H1 (cell line): ENCODE data around the gene YPEL2. TPM values are rescaled to one million over a fixed set of nuclear protein-coding genes. Genes with fewer than 3 reads are reported as not detected.
A peak's percentile ranks its signal among the peaks of the same experiment; 100 is the strongest.

Experiments
- CHD2 ChIP-seq: IDR thresholded peaks from 2 replicates; pipeline ENCODE4 v1.6.1; 2012; ENCODE audit warnings: low read length, improper control_type of control experiment
- CREB1 ChIP-seq: IDR thresholded peaks from 2 replicates; pipeline ENCODE4 v1.6.1; 2012; ENCODE audit warnings: inconsistent platforms
- HDAC2 ChIP-seq, 2 experiments: fragments of 300-600 bp in 1 of 2; sonication (generic) in 1 of 2; IDR thresholded peaks; 2 replicates each; pipeline ENCODE4 v1.6.1; 2011 to 2012; ENCODE audit warnings: low read depth in 2 of 2, low read length in 2 of 2, mild to moderate bottlenecking in 2 of 2, moderate library complexity in 2 of 2, borderline replicate concordance in 1 of 2, inconsistent platforms in 1 of 2
- MAFK ChIP-seq: IDR thresholded peaks from 2 replicates; pipeline ENCODE4 v1.6.1; 2012; ENCODE audit warnings: low read depth, mild to moderate bottlenecking, improper control_type of control experiment, low read length
- RFX5 ChIP-seq: IDR thresholded peaks from 2 replicates; pipeline ENCODE4 v1.6.1; 2011; ENCODE audit warnings: low read depth, low read length, improper control_type of control experiment, borderline replicate concordance
- SIN3A ChIP-seq, 2 experiments: IDR thresholded peaks in 1 of 2; conservative IDR thresholded peaks in 1 of 2; 2 replicates each; pipeline ENCODE4 v1.6.1; 2011 to 2012; ENCODE audit warnings: low read length in 2 of 2, improper control_type of control experiment in 1 of 2, low read depth in 1 of 2, mild to moderate bottlenecking in 1 of 2
- SP1 ChIP-seq: IDR thresholded peaks from 2 replicates; pipeline ENCODE4 v1.6.1; 2011; ENCODE audit warnings: low read depth, low read length
- TAF1 ChIP-seq: IDR thresholded peaks from 2 replicates; pipeline ENCODE4 v1.6.1; 2011; ENCODE audit warnings: mild to moderate bottlenecking, low read depth, low read length
- polyA plus RNA-seq, 7 experiments: library from polyadenylated mRNA; depleted of rRNA in 3 of 7; stranded (reverse) in 5 of 7; unstranded in 2 of 7; fragments of >200 nt in 5 of 7; fragments of 200-250 nt in 2 of 7; gene quantifications; 1 replicate in 5 of 7; 2 replicates in 1 of 7; 4 replicates in 1 of 7; pipeline versions ENCODE4 v1.2.1 to v1.2.3, GENCODE V29; 2011 to 2013; ENCODE audit warnings: missing spikeins in 2 of 7, mixed read lengths in 2 of 7
- total RNA-seq: library from RNA; stranded (reverse); fragmentation: NEBNext Ultra II Directional; extraction: Animal tissue kit (Norgen Biotek cat#: 25700); gene quantifications from 2 replicates; pipeline ENCODE4 v1.2.1, GENCODE V29; 2021

Gene YPEL2
- total and polyA plus RNA-seq, 2 of the 8 experiments (the other 6 are each of a cell fraction or from before 2014, with no cell fraction given) = 1.6 to 3.5 TPM

DNA sequence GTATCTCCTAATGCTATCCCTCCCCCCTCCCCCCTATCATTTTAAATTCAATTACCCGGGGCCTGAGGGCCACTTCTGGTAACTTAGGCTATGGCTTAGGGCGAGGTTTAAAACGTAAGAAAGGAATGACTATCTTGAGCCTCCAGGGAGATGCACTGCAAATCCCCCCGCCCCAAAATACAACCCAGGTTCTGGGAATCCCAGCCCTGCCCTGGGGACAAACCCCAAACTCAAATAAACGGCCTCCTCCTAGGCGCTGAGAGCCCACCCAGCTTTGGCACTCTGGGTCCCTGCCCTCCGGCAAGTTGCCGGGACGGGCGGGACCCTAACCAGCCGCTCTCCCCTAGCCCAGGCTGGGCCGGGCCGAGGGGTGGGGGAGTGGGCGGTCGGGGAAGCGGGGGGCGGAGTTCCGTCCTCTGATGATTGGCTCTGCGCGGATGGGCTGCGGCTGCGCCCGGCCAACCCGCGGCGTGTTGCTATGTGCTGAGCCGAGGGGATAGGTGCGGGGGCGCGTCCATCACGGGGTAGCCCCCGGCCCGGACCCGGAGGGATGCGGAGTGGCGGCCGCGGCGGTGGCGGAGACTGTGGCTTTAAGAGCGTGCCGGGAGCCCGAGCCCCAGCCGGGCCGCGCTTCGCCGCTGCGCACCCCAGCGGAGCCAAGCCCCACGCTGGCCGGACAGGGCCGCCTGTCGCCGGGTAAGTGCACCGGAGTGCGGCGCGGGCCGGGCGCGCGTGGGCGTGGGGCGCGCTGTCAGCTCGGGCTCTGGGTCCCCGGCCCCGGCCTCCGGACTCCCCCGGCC is at the start of gene YPEL2 (continued):
- TF ChIP-seq TAF1 (no peak), RFX5 (peak; percentile 84), CREB1 (0 out of 2 replicates have a peak, but pooled peaks have one; percentile 25), CHD2 (peak; percentile 91), SIN3A (conservative IDR thresholded peaks at IDR 0.05 in 1 of 2, IDR thresholded peaks at IDR 0.05 in 1 of 2; ENCODE audit: low read depth in 1 of 2, low read length in 2 of 2) (peak; percentile 55 to 67; a peak in 2 of 4 replicates), HDAC2 (IDR thresholded peaks at IDR 0.05; ENCODE audit: borderline replicate concordance in 1 of 2, low read depth in 2 of 2, low read length in 2 of 2) (peak; percentile 27 to 69; a peak in 2 of 4 replicates), SP1 (peak; percentile 98), MAFK (no peak)
